GM19240 (cell line): ENCODE measurements around the gene RBM33.

Experiments
- DNase-seq: peaks from one replicate; pipeline ENCODE4 v3.0.0; 2011; ENCODE audit warnings: low spot score; ENCODE audit not compliant: insufficient read length

RBM33 gene

GRCh38 chr7:155766386-155766785 lies 121.9 kb downstream of the RBM33 start:
- DNase-seq, result no peak

- no peak for DNase-seq
Observed at GRCh38 chr7:155766966-155767916, 122.8 kb downstream of the RBM33 start.

GRCh38 chr7:155769701-155770100 lies 125.2 kb downstream of the RBM33 start:
- no peak for DNase-seq

GRCh38 chr7:155770241-155770640 lies 125.8 kb downstream of the RBM33 start:
- no peak for DNase-seq

- DNase-seq, result no peak
Observed at GRCh38 chr7:155773531-155773930, 129.1 kb downstream of the RBM33 start.

GRCh38 chr7:155774947-155775346 lies 130.5 kb downstream of the RBM33 start:
- DNase-seq, result no peak

GRCh38 chr7:155775691-155776090 lies 131.2 kb downstream of the RBM33 start:
- DNase-seq, result no peak

GRCh38 chr7:155776606-155777005 lies 132.1 kb downstream of the RBM33 start:
- no peak for DNase-seq

GRCh38 chr7:155778349-155778748 lies 133.9 kb downstream of the RBM33 start:
- no peak for DNase-seq

GRCh38 chr7:155780884-155781283 lies 136.4 kb downstream of the RBM33 start:
- no peak for DNase-seq

- no peak for DNase-seq
Observed at GRCh38 chr7:155781433-155781832, 137.0 kb downstream of the RBM33 start.

- no peak for DNase-seq
Observed at GRCh38 chr7:155782466-155782865, 138.0 kb downstream of the RBM33 start.

GRCh38 chr7:155785536-155785935 lies 141.1 kb downstream of the RBM33 start:
- DNase-seq, result no peak

- DNase-seq, result no peak
Observed at GRCh38 chr7:155786491-155786890, 142.0 kb downstream of the RBM33 start.

GRCh38 chr7:155787171-155787851 lies 142.8 kb downstream of the RBM33 start:
- DNase-seq, result no peak

GRCh38 chr7:155788616-155789000 lies 144.1 kb downstream of the RBM33 start:
- no peak for DNase-seq

GRCh38 chr7:155789001-155789725 lies 144.7 kb downstream of the RBM33 start:
- DNase-seq, result no peak

GRCh38 chr7:155790666-155791065 lies 146.2 kb downstream of the RBM33 start:
- no peak for DNase-seq

- DNase-seq, result no peak
Observed at GRCh38 chr7:155791214-155791737, 146.8 kb downstream of the RBM33 start.

- no peak for DNase-seq
Observed at GRCh38 chr7:155791836-155792235, 147.4 kb downstream of the RBM33 start.

- DNase-seq, result no peak
Observed at GRCh38 chr7:155792315-155792960, 148.0 kb downstream of the RBM33 start.
